ENCODE data around the gene TMEM82. TPM values are rescaled to one million over a fixed set of nuclear protein-coding genes. Genes with fewer than 3 reads are reported as not detected.
"Not testable (repeated sequence)": the region's sequence is repeated elsewhere in the genome, so short reads cannot be mapped to it uniquely, and the experiment has no call there.

Gene TMEM82
- total RNA-seq = not detected in 2 replicates

DNA sequence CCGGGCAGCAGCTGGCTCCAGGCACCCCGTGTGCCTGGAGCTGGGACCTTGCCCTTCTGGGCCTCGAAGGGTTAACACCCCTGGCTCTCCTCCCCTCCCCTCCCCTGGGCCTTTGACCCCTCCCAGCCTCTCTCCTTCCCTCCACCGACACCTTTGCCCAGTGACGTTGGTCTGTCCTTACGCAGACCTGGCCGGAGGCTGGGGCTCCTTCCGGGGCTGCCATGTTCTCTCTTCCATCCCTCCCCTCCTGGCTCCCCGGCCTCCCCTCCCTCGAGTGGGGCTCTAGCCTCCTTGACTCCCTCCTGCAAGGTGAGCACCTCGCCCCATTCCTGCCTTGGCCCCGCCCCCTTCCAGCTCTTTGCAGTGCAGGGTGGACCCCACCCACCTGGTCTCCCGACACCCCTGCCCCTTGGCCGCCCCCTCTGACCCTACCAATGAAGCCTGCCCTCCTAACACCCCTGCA lies at the start of gene TMEM82:
Gene TMEM82, plus strand, starts transcription at position 161 of the 463 bp plus-strand sequence. Its CDS starts 61 bp downstream, at position 222.
- DNase-seq (ENCODE audit: low read depth, low spot score) = no peak

DNA sequence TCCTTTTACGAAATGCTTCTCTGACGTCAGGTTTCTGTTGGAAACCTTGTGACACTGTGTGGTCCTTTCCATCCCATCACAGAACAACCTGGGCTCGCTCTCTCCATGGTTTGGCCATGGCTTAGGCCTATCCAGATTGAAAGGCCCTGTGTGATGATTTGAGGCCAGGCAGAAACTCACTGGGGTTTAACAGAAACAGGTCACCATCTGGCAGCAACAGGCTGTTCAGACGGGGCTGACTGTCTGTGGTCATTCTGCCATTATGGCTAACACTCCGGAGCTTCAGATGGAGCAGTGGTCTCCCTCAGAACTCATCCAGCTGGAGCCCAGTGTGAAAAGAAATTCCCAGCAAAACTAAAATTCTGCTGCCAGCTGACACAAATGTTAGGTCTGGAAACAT lies 48.9 kb upstream of the TMEM82 start:
- no peak for DNase-seq (ENCODE audit: low read depth, low spot score)

DNA sequence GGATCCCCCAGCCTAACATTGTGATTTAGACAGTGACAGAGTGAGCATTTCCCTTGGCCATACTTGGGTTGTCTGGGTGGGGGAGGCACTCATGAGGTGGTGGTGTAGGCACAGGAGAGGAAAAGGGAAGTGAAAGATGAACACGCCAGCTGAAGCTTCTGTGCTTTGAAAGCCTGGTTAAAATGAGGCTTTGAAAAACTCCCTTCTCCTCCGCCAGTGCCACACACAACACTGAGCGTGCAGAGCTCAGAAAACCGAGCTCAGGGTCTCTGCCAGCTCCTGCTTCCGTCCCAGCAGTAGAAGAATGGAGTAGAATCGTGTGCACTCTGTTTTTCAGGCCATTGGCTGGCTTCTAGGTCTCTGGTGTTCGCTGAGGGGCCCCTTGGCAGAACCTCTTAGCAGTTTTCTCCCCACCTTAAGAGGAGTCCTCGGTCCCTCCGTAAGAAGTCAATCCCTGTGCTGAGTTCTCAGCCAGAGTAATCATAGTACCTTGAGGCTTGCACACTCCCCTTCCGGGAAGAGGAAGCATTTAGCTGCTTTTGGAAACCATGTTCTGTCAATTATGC lies 45.3 kb upstream of the TMEM82 start:
- DNase-seq (ENCODE audit: low read depth, low spot score) = no peak

DNA sequence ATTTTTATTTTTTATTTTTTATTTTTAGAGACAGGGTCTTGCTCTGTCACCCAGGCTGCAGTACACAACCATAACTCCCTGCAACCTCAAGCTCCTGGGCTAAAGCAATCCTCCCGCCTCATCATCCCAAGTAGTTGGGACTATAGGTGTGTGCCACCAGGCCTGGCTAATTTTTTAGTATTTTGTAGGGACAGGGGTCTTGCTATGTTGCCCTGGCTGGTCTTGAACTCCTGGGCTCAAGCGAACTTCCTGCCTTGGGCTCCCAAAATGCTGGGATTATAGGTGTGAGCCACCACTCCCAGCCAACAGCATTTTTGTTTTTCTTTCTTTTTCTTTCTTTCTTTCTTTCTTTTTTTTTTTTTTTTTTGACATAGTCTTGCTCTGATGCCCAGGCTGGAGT lies 44.1 kb upstream of the TMEM82 start:
- DNase-seq (ENCODE audit: low read depth, low spot score) = no peak

DNA sequence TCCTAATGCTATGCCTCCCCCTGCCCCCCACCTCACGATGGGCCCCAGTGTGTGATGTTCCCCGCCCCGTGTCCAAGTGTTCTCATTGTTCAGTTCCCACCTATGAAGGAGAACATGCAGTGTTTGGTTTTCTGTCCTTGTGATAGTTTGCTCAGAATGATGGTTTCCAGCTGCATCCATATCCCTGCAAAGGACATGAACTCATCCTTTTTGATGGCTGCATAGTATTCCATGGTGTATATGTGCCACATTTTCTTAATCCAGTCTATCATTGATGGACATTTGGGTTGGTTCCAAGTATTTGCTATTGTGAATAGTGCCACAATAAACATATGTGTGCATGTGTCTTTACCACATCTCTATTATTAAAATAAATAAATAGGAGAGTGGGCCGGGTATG lies 43.0 kb upstream of the TMEM82 start:
- DNase-seq (ENCODE audit: low read depth, low spot score) = not testable (repeated sequence)

DNA sequence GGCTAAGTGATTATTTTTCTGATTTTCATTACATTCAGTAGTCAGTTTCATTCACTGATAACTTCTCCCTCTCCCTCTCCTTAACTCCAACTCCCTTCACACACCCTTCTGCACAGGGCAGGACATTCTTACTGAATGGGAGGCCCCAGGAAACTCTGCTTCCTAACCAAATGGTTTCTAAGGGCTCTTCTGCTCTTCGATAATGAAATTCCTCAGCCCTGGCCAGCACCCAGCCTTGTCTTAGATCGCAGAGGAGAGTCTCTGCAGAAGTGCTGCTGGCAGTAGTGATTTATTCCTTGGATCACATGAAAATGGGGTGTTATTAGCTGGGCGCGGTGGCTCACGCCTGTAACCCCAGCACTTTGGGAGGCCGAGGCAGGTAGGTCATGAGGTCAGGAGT lies 41.8 kb upstream of the TMEM82 start:
- no peak for DNase-seq (ENCODE audit: low read depth, low spot score)

DNA sequence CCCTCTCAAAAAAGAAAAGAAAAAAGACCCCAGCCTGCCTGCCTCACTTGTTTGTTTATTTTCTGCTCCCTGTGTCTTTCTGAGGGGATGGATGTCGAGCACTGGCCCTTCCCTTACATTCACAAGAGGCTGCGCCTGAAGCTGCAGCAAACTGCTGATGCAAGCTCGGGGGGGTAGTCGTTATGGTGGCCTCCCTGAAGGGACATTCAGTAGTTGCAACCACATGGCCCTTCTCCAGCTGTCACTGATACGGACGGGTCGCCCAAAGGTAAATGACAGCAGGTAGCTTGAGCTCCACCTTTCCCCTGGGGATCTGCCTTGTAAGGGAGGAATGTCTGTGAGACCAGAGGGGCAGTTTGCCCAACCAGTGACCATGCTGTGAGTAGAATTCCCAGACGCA lies 40.5 kb upstream of the TMEM82 start:
- DNase-seq (ENCODE audit: low read depth, low spot score) = no peak

DNA sequence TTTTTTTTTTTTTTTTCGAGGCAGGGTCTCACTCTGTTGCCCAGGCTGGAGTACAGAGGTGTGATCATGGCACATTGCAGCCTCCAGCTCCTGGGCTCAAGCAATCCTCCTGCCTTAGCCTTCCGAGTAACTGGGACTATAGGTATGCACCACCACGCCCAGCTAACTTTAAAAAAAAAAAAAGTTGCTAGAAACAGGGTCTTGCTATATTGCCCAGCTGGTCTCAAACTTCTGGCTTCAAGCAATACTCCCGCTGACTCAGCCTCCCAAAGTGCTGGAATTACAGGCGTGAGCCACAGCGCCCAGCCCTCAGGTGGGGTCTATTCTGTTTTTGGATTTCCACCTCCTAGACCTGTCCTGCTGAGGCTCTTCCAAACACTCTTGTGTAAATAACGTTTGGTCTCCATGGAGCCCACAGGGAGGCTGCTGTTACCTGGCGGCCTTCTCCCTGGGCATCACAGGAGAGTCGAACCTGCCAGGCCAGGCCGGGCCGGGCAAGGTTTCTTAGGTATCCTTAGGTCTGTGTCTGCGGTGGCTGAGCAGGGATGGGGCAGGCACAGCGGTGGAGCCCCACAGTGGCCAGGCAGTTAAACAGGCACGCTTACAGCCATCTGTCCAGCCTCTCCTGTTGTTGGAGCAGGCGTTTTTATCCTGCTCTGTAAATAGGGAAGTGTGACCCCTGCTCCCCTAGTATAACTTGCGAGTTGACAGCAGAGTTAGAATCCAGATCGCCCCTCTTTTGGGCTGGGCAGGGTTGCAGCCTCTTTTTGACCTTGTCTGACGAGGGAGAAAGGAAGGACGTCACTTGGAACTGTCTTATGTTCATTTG lies 39.4 kb upstream of the TMEM82 start:
- DNase-seq (ENCODE audit: low read depth, low spot score) = no peak

DNA sequence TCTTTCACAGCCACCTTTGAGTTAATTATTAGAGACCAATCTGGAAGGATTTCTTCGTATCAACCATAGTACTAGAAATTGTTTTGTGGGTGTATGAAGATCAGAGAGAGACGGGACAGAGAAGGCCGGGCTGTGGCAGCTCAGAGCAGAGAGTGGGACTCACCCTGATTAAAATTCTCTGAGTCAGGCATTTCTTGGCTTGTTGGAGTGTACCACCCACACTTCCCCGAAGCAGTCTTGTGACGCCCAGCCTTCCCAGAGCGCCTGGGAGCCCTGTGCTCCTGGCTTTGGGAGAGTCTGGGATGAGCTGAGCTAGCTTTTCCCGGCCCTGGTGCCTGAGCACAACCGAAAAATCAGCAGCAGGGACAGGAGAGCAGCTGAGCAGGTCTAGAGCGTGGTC lies 38.7 kb upstream of the TMEM82 start:
- DNase-seq (ENCODE audit: low read depth, low spot score) = peak; percentile 19

DNA sequence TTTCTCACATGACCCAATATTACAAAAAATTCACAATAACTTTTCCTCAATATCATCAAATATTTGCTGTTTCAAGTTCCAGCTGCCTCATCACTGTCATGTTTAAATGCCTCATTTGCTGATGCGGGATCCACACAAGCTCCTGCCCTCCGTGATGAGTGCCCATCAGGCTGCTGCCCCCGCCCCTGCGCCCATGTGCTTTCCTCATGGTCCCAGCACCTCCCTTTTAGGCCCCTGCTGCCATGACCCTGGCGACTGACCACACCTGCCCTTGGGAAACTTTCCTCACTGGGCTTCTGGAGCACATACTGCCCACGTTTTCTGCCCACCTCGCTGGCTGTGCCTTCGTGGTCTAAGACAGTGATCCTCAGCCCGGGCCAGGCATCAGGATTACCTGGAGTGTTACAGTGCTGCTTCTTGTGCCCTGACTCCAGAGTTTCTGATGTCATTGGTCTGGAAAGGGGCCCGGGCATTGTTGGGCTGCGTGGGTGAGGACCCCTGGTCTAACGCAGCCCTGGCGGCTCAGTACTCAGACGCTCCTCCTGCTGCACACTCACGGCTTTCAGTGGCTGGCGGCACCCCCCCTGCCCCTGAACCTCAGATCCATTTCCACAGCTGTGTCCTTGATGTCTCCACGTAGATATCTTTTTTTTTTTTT lies 37.6 kb upstream of the TMEM82 start:
- no peak for DNase-seq (ENCODE audit: low read depth, low spot score)

DNA sequence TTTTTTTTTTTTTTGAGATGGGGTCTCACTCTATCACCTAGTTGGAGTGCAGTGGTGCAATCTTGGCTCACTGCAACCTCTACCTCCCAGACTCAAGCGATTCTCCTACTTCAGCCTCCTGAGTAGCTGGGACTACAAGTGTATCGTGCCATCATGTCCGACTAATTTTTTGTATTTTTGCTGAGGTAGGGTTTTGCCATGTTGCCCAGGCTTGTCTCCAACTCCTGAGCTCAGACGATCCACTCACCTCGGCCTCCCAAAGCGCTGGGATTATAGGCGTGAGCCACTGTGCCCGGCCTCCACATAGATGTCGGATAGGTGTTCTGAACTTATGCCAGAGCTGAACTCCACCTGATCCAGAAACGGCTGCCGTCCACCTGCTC lies 37.1 kb upstream of the TMEM82 start:
- no peak for DNase-seq (ENCODE audit: low read depth, low spot score)

DNA sequence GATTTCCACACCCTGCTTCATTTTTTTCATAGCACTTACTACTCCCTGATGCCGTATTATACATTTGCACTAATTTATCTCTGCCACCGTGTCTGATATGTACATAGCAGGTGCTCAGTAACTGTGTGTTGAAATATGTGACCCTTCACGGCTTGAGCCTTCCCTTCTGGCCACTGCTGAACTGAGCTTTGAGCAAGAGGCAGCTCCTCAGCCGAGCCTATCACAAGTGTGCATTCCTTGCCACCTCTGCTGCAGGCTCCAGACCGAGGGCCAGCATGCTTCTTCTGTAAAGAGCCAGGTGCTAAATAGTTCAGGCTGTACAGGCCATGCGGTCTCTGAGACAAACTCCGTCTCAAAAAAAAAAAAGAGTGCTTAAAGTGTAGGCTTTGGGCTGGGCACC lies 35.5 kb upstream of the TMEM82 start:
- no peak for DNase-seq (ENCODE audit: low read depth, low spot score)

DNA sequence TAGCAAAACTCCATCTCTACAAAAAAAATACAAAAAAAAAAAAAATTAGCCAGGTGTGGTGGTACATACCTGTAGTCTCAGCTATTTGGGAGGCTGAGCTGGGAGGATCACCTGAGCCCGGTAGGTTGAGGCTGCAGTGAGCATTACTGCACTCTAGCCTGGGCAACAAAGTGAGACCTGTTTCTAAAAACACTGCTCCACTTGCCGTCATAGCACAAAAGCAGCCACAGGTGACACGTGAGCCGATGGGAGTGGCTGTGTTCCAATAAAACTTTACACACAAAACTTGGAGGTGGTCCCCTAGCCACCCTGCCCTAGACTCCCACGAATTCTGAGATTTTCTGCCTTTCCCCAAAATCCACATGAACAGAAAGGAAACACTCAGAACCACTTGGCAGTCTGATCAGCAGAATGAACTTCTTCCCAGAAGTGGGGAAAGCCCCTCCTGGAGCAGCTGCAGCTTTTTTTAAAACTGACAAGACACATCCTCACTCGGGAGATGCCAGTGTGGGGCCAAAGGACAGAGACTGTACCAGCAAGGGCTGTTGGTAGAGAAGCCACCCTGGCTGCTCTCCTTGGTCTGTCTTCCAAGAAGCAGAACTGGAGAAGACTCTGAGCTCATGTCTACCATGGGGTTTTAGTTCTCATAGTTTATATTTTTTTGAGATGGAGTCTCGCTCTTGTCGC lies 34.9 kb upstream of the TMEM82 start:
- no peak for DNase-seq (ENCODE audit: low read depth, low spot score)

DNA sequence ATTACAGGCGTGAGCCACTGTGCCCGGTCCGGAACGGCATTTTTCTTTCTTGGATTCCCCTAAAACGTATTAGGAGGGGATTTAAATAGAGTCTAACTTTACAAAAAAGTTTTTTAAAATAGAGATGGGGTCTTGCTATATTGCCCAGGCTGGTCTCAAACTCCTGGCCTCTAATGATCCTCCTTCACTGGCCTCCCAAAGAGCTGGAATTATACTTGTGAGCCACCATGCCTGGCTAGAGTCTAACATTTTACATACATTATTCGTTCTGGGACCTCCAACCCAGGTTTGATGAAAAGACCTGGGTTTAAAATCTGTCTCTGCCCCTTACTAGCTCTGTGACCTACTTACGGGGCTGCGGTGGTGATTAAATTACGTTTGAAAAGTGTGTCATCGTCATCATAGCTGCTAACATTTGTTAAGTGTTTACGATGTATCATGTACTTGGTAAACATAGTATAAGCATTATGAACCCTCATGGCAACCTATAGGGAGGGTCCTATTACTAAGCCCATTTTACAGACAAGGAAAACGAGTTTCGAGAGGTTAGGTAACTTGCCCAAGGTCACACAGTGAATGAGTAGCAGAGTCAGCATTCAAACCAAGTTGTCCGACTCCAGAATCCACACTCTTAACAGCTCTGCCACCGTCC lies 33.7 kb upstream of the TMEM82 start:
- no peak for DNase-seq (ENCODE audit: low read depth, low spot score)

DNA sequence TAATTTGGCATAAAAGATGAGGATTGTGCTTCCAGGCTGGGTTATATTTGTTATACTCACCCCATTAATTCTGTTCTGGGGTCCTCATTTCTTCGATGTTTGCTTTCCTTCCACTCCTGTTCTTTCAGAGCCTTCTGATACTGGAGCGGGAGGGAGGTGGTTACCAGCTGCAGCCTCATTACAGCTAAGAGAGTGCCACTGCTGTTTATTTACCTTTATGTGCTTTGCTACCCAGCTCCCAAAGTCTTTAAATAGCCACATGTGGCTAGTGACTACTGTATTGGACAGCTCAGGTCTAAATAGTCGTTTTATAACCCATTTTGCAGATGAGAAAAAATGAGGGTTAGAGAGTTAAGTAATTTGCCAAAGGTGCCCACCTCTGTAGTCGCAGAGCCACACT lies 33.1 kb upstream of the TMEM82 start:
- no peak for DNase-seq (ENCODE audit: low read depth, low spot score)

DNA sequence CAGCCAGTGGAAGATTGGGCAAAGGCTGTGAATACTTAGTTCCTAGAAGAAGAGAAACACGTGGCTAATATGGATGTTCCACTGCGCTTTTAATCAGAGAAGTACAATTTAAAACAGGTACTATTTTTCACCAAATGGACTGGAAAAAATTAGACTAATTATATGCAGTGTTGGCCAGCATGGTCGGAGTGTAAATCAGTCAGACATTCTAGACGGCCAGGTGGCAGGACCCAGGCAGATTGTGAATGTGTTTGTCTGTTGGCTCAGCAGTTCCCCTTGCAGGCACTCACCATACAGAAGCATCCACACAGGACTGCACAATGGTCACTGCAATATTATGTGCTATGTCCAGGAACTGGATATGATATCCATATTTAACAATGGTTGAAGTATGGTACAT lies 30.1 kb upstream of the TMEM82 start:
- no peak for DNase-seq (ENCODE audit: low read depth, low spot score)

DNA sequence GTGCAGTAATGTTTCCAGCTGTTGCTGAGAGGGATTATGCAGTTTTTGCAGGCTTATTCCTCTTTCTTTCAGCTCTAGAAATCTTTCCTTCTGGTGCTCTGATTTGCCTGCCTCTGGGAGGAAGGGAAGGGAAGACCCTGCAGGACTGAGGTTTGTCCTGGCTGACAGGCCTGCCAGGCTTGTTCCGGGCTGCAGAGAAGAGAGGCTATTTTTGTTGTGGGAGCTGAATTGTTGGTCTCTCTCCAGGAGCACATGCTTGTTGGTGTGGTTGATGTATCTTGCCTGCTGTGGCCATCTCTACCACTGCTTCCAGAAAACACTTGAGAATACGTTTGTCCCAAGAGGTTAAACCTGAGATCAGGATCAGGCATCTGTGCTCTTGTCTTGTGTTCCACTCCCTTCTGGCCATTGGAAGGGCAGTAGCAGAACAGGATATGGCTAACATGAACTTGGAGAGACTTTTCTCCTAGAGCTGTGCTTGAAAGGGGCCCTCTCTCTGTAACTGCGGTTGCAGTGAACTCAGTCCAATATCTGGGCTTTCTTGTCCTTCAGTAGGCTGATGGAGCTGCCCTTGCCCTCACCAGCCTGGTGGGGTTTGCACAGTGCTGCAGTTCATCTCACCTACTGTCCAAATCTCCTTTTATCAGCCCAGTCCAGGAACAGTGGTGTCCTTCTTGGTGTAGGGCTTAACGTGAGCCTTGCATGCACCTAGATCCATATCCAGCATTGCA lies 27.7 kb upstream of the TMEM82 start:
- DNase-seq (ENCODE audit: low read depth, low spot score) = no peak

DNA sequence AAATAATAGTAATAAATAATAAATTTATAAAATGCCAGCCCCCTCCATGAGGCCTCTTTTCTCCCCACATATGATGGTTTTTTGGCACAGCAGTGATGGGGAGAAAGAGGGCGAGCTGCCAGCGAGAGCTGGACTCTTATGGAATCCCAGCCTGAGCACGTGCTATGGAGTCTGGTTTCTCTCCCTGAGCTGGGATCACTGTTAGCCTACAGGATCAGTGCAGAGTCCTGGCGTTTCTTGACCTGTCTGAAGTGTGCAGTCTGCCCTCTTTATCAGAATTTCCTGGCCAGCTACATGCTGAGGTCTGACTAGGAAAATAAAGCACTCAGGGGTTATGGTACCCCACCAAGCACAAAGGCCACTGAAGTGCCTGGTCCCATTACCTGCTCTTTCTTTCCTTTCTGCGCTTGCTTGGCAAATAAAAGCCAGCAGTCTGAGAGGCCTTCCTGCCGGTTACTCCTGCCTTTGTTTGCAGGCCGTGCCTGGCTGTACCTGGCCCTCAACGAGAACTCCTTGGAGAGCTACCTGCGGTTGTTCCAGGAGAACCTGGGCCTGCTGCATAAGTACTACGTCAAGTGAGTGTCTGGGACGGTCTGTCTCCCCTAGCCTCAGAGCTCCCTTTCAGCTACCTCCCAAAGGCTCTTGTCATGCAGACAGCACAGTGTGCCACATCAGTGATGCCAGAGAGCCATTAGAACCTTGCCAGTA lies 24.7 kb upstream of the TMEM82 start:
- no peak for DNase-seq (ENCODE audit: low read depth, low spot score)

DNA sequence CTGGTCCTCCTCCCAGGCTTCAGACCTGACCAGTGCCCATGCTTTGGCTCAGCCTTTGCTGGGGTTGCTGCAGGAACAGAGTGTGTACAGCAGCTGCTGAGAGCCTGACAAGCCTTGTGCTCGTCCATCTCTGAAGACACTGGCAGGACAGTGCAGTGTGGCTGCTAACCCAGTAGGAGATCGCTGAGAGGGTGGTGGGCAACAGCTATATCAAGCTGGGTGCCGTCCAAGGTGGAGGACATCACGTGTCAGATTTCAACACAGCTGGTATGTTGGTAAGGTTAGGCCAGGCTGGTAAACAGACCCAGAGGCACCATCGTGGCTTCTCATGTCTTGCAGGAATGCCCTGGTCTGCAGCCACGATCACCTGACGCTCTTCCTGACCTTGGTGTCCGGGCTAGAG lies 24.1 kb upstream of the TMEM82 start:
- DNase-seq (ENCODE audit: low read depth, low spot score) = no peak
